ENCODE data around the gene OR1J1.
A peak's percentile ranks its signal among the peaks of the same experiment; 100 is the strongest.

OR1J1 gene

GRCh38 chr9:122477826-122478225 lies at the start of gene OR1J1:
Gene OR1J1 (minus strand): TSS chr9:122477926. CDS start chr9:122477926, 0 bp downstream.
- no peaks in the 10 kb centered on the region for H3K4me1 Mint-ChIP-seq
- ATAC-seq (no peak), DNase-seq (no peak)
- H3K27me3 Mint-ChIP-seq = peaks cover 8% of the 10 kb centered on the region
- H3K27ac Mint-ChIP-seq = no peak within 1 kb of the TSS
- no peak within 1 kb of the TSS for H3K4me3 Mint-ChIP-seq
- H3K9me3 Mint-ChIP-seq = no peaks in the 10 kb centered on the region

GRCh38 chr9:122527193-122527592 lies 49.5 kb upstream of the OR1J1 start, which contains the start of gene OR1N1:
Gene OR1N1 (minus strand): TSS chr9:122527293. CDS start chr9:122527293, 0 bp downstream.
- Mint-ChIP-seq H3K4me3 (peak within 1 kb of the TSS in 1 of 2 donors; percentile 19), H3K27ac (peak within 1 kb of the TSS in 1 of 2 donors; percentile 22), H3K27me3 (peaks cover 17% of the 10 kb centered on the region), H3K4me1 (peaks cover 7% of the 10 kb centered on the region), H3K9me3 (peaks cover 0 to 7% of the 10 kb centered on the region in 2 donors)
- DNase-seq (no peak), ATAC-seq (no peak)

- Mint-ChIP-seq H3K4me1 (peaks cover 7% of the 10 kb centered on the region), H3K9me3 (peaks cover 0 to 7% of the 10 kb centered on the region in 2 donors), H3K4me3 (peak overlapping the region in 1 of 2 donors; percentile 19), H3K27ac (peak overlapping the region in 1 of 2 donors; percentile 22), H3K27me3 (peaks cover 17% of the 10 kb centered on the region)
- ATAC-seq (no peak), DNase-seq (no peak)
Measured at GRCh38 chr9:122526602-122527001, 48.9 kb upstream of the OR1J1 start.

- ATAC-seq (no peak), DNase-seq (no peak)
- Mint-ChIP-seq H3K4me1 (no peaks in the 10 kb centered on the region), H3K9me3 (no peaks in the 10 kb centered on the region), H3K27ac (no peak overlapping the region), H3K4me3 (no peak overlapping the region), H3K27me3 (peaks cover 15% of the 10 kb centered on the region)
Measured at GRCh38 chr9:122519376-122519775, 41.6 kb upstream of the OR1J1 start.

GRCh38 chr9:122518841-122519240 lies 41.1 kb upstream of the OR1J1 start, which contains the start of gene OR1J4:
Gene OR1J4 (plus strand): TSS chr9:122519141. CDS start chr9:122519141, 0 bp downstream.
- peaks cover 14% of the 10 kb centered on the region for H3K27me3 Mint-ChIP-seq
- no peaks in the 10 kb centered on the region for H3K9me3 Mint-ChIP-seq
- H3K27ac Mint-ChIP-seq = no peak within 1 kb of the TSS
- ATAC-seq (no peak), DNase-seq (no peak)
- H3K4me1 Mint-ChIP-seq = no peaks in the 10 kb centered on the region
- H3K4me3 Mint-ChIP-seq = no peak within 1 kb of the TSS

- Mint-ChIP-seq H3K4me1 (no peaks in the 10 kb centered on the region), H3K27me3 (peaks cover 14% of the 10 kb centered on the region), H3K9me3 (no peaks in the 10 kb centered on the region), H3K27ac (no peak overlapping the region), H3K4me3 (no peak overlapping the region)
- DNase-seq (no peak), ATAC-seq (no peak)
Measured at GRCh38 chr9:122518226-122518625, 40.5 kb upstream of the OR1J1 start.

- H3K27ac Mint-ChIP-seq = no peak within 1 kb of the TSS
- no peak within 1 kb of the TSS for H3K4me3 Mint-ChIP-seq
- no peaks in the 10 kb centered on the region for H3K4me1 Mint-ChIP-seq
- DNase-seq = no peak
- peaks cover 26% of the 10 kb centered on the region for H3K27me3 Mint-ChIP-seq
- H3K9me3 Mint-ChIP-seq = no peaks in the 10 kb centered on the region
- ATAC-seq = no peak
Measured at GRCh38 chr9:122510502-122510901, 32.8 kb upstream of the OR1J1 start, which contains the start of gene OR1J2. Gene OR1J2 (plus strand): TSS chr9:122510802. CDS start chr9:122510802, 0 bp downstream.

- Mint-ChIP-seq H3K9me3 (no peaks in the 10 kb centered on the region), H3K27me3 (peaks cover 24% of the 10 kb centered on the region), H3K4me1 (no peaks in the 10 kb centered on the region), H3K4me3 (no peak overlapping the region), H3K27ac (no peak overlapping the region)
- no peak for ATAC-seq
- DNase-seq = no peak
Measured at GRCh38 chr9:122506964-122507363, 29.2 kb upstream of the OR1J1 start.

- DNase-seq = peak; percentile 24 to 25
- H3K4me1 Mint-ChIP-seq = no peaks in the 10 kb centered on the region
- ATAC-seq = peak; percentile 64
Measured at GRCh38 chr9:122498883-122499288, 21.2 kb upstream of the OR1J1 start.

GRCh38 chr9:122479062-122479461 lies 1.3 kb upstream of the OR1J1 start:
- DNase-seq = no peak
- Mint-ChIP-seq H3K4me1 (no peaks in the 10 kb centered on the region), H3K4me3 (no peak overlapping the region), H3K27me3 (peaks cover 8% of the 10 kb centered on the region), H3K9me3 (no peaks in the 10 kb centered on the region), H3K27ac (no peak overlapping the region)
- ATAC-seq = no peak

More at GRCh38 chr9:122498883-122499288, 21.2 kb upstream of the OR1J1 start:
- no peak overlapping the region for H3K4me3 Mint-ChIP-seq
- no peak overlapping the region for H3K27ac Mint-ChIP-seq
- peaks cover 5 to 6% of the 10 kb centered on the region in 2 donors for H3K9me3 Mint-ChIP-seq
- peaks cover 26% of the 10 kb centered on the region for H3K27me3 Mint-ChIP-seq

GRCh38 chr9:122477346-122477745 lies 380 bp downstream of the OR1J1 start:
- Mint-ChIP-seq H3K9me3 (no peaks in the 10 kb centered on the region), H3K27me3 (peaks cover 8% of the 10 kb centered on the region), H3K4me3 (no peak overlapping the region), H3K4me1 (no peaks in the 10 kb centered on the region), H3K27ac (no peak overlapping the region)
- no peak for ATAC-seq
- no peak for DNase-seq

- H3K27me3 Mint-ChIP-seq = peaks cover 8% of the 10 kb centered on the region
- H3K9me3 Mint-ChIP-seq = no peaks in the 10 kb centered on the region
- H3K4me1 Mint-ChIP-seq = no peaks in the 10 kb centered on the region
- no peak for DNase-seq
- H3K27ac Mint-ChIP-seq = no peak overlapping the region
- no peak for ATAC-seq
- H3K4me3 Mint-ChIP-seq = no peak overlapping the region
Measured at GRCh38 chr9:122475717-122476116, 2.0 kb downstream of the OR1J1 start.

GRCh38 chr9:122474561-122474960 lies 3.2 kb downstream of the OR1J1 start:
- H3K4me3 Mint-ChIP-seq = no peak overlapping the region
- no peaks in the 10 kb centered on the region for H3K4me1 Mint-ChIP-seq
- H3K27me3 Mint-ChIP-seq = peaks cover 13% of the 10 kb centered on the region
- no peak overlapping the region for H3K27ac Mint-ChIP-seq
- no peak for DNase-seq
- H3K9me3 Mint-ChIP-seq = no peaks in the 10 kb centered on the region
- ATAC-seq = no peak

- Mint-ChIP-seq H3K4me1 (peaks cover 16% of the 10 kb centered on the region), H3K27ac (peak overlapping the region in 1 of 2 donors; percentile 30), H3K27me3 (peaks cover 11% of the 10 kb centered on the region), H3K4me3 (no peak overlapping the region), H3K9me3 (no peaks in the 10 kb centered on the region)
- ATAC-seq (no peak), DNase-seq (no peak)
Measured at GRCh38 chr9:122468735-122469134, 9.0 kb downstream of the OR1J1 start.

GRCh38 chr9:122466456-122466855 lies 11.3 kb downstream of the OR1J1 start:
- DNase-seq = no peak
- H3K27ac Mint-ChIP-seq = no peak overlapping the region
- H3K27me3 Mint-ChIP-seq = peaks cover 34% of the 10 kb centered on the region
- H3K9me3 Mint-ChIP-seq = peaks cover 0 to under 1% of the 10 kb centered on the region in 2 donors
- H3K4me1 Mint-ChIP-seq = peaks cover 19% of the 10 kb centered on the region
- H3K4me3 Mint-ChIP-seq = no peak overlapping the region
- no peak for ATAC-seq

GRCh38 chr9:122464633-122465567 lies 12.8 kb downstream of the OR1J1 start:
- DNase-seq (peak; percentile 62 to 70), ATAC-seq (peak; percentile 81)
- H3K4me3 Mint-ChIP-seq = peak overlapping the region; percentile 77 to 80
- peaks cover 0 to 4% of the 10 kb centered on the region in 2 donors for H3K9me3 Mint-ChIP-seq
- peaks cover 19% of the 10 kb centered on the region for H3K4me1 Mint-ChIP-seq
- peak overlapping the region; percentile 87 to 93 for H3K27ac Mint-ChIP-seq
- H3K27me3 Mint-ChIP-seq = peaks cover 47% of the 10 kb centered on the region
